T-helper 2 cell treated with Interferon-gamma antibody and Interleukin-4, amounts not matched to agents 100 ng/mL and 5 ng/mL, for 36 hours (primary cell): ENCODE data around the gene LY6G5C. TPM values are rescaled to one million over a fixed set of nuclear protein-coding genes. Genes with fewer than 3 reads are reported as not detected.

Experiments
- intact Hi-C: fragments of 100-400 bp; cut with micrococcal nuclease; formaldehyde crosslinking; loops from one replicate; pipeline ENCODE4 v1.15.1; 2023
- total RNA-seq: library from RNA; stranded (reverse); gene quantifications from 2 replicates; pipeline ENCODE4 v1.2.3, GENCODE V29; 2022

Gene LY6G5C
- total RNA-seq = 4.2 and 5.4 TPM in 2 replicates

- intact Hi-C loops = loop anchor here (2.0 kb wide), 2 partner anchors 48 to 150 kb away; partner anchors contain the start of gene DDAH2
Measured at GRCh38 chr6:31680226-31681134, at the start of gene LY6G5C. Gene LY6G5C (minus strand): TSS chr6:31681067. CDS start chr6:31680373, 694 bp downstream.

- intact Hi-C loops = loop anchor here (1.0 to 10.0 kb wide), 7 partner anchors 8 to 445 kb away; partner anchors contain the start of genes ABHD16A, AGPAT1, ATP6V1G2 and DDX39B
Measured at GRCh38 chr6:31729979-31730630, 49.2 kb upstream of the LY6G5C start.

- intact Hi-C loops = loop anchor here (1.0 to 2.0 kb wide), 4 partner anchors 9 to 101 kb away; partner anchors contain the start of gene LY6G5C
Measured at GRCh38 chr6:31729515-31729978, 48.7 kb upstream of the LY6G5C start.

GRCh38 chr6:31728767-31729514 lies 48.1 kb upstream of the LY6G5C start, which contains the start of gene DDAH2:
Gene DDAH2 (minus strand): TSS chr6:31729299. CDS start chr6:31729161, 138 bp downstream.
- intact Hi-C loops = loop anchor here (1.0 to 2.0 kb wide), 4 partner anchors 9 to 102 kb away; partner anchors contain the start of gene LY6G5C

GRCh38 chr6:31727717-31728671 lies 47.1 kb upstream of the LY6G5C start:
- intact Hi-C loops = loop anchor here (2.0 kb wide), 3 partner anchors 41 to 103 kb away; partner anchors contain the start of gene LY6G5C

GRCh38 chr6:31727034-31727716 lies 46.3 kb upstream of the LY6G5C start:
- intact Hi-C loops = no loop called here

- intact Hi-C loops = no loop called here
Measured at GRCh38 chr6:31725502-31726350, 44.9 kb upstream of the LY6G5C start.

GRCh38 chr6:31723980-31724691 lies 43.3 kb upstream of the LY6G5C start:
- intact Hi-C loops = no loop called here

GRCh38 chr6:31723245-31723979 lies 42.5 kb upstream of the LY6G5C start, which contains the start of gene MPIG6B:
Gene MPIG6B (plus strand): TSS chr6:31723373. CDS start chr6:31723384, 11 bp downstream.
- intact Hi-C loops = no loop called here

GRCh38 chr6:31722173-31722572 lies 41.3 kb upstream of the LY6G5C start:
- intact Hi-C loops = no loop called here

- intact Hi-C loops = no loop called here
Measured at GRCh38 chr6:31721351-31722020, 40.6 kb upstream of the LY6G5C start, which contains the start of gene LY6G6C. Gene LY6G6C (minus strand): TSS chr6:31721746. CDS start chr6:31721679, 67 bp downstream.

- intact Hi-C loops = no loop called here
Measured at GRCh38 chr6:31720196-31720770, 39.4 kb upstream of the LY6G5C start.

GRCh38 chr6:31719001-31719400 lies 38.1 kb upstream of the LY6G5C start:
- intact Hi-C loops = no loop called here

GRCh38 chr6:31718265-31718664 lies 37.4 kb upstream of the LY6G5C start:
- intact Hi-C loops = no loop called here

- intact Hi-C loops = no loop called here
Measured at GRCh38 chr6:31717499-31718222, 36.8 kb upstream of the LY6G5C start.
